ENCODE data around the gene SND1.

- TF ChIP-seq REST (IDR thresholded peaks at IDR 0.05; ENCODE audit: low read depth) (no peak), RAD21 (IDR thresholded peaks at IDR 0.05; ENCODE audit: low read depth) (no peak), CREB1 (IDR thresholded peaks at IDR 0.05; ENCODE audit: low read depth) (no peak), TAF1 (IDR thresholded peaks at IDR 0.05; ENCODE audit: low read depth) (no peak), TCF12 (IDR thresholded peaks at IDR 0.05; ENCODE audit: low read depth) (no peak), TEAD4 (IDR thresholded peaks at IDR 0.05) (no peak)
Observed at GRCh38 chr7:127807829-127808228, 155.8 kb downstream of the SND1 start.

Data from Ishikawa (cell line).